ENCODE data around the gene YPEL2. TPM values are rescaled to one million over a fixed set of nuclear protein-coding genes. Genes with fewer than 3 reads are reported as not detected.
A peak's percentile ranks its signal among the peaks of the same experiment; 100 is the strongest.

YPEL2 gene
- total RNA-seq, 2 donors from 2014 or later = 11.6 to 20.0 TPM

DNA sequence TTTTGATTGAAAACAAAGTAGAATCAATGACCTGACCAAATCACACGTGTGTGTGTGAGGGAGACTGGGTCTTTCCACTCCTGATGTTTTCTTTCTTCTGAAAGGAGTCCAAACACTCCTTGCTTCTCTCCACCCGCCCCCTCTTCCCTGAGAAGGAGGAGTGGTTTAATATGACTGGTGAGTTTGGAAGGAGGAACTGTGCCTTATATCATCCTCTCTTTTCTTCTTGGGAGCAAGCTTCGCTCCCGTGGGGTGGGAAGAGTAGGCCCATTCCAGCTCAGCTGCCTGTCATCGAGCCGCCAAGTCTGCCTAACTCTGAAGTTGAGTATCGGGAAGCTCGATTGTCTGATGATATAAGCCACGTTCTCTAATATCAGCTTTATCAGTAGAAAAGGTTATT, 96.5 kb downstream of the YPEL2 start:
- peak overlapping the region; percentile 51 for H3K27ac Mint-ChIP-seq
- peaks cover 7% of the 10 kb centered on the region for H3K9me3 Mint-ChIP-seq
- ATAC-seq (replicated peaks) = no peak
- peaks cover 6% of the 10 kb centered on the region for H3K4me1 Mint-ChIP-seq
- no peaks in the 10 kb centered on the region for H3K36me3 Mint-ChIP-seq (ENCODE audit: low read depth)
- peak overlapping the region; percentile 40 for H3K4me3 Mint-ChIP-seq
- peaks cover 4% of the 10 kb centered on the region for H3K27me3 Mint-ChIP-seq

DNA sequence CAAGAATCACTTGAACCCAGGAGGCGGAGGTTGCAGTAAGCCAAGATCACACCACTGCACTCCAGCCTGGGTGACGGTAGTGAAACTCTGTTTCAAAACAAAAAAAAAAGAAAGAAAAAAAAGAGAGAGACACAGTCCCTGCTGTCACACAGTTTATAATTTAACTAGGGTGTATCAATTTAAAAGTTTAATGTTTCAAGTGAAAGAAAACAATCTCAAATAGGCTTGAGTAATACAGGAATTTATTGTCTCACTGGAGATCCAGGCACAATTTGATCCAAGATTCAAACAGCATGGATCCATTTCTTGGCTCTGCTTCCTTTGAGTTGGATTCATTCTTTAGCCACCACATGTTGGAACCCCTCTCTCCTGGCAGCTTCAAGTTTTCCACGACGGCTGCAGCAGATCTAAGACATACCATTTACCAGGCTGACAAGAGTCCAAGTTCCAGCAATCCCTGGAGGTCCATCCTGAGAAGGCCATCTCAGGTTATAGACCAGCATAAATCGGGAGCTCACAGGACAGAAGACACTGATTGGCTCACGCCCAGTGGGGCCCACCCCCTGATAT, 97.5 kb downstream of the YPEL2 start:
- no peaks in the 10 kb centered on the region for H3K36me3 Mint-ChIP-seq (ENCODE audit: low read depth)
- peaks cover 6% of the 10 kb centered on the region for H3K4me1 Mint-ChIP-seq
- peaks cover 4% of the 10 kb centered on the region for H3K27me3 Mint-ChIP-seq
- ATAC-seq (replicated peaks) = no peak
- no peak overlapping the region for H3K4me3 Mint-ChIP-seq
- peaks cover 7% of the 10 kb centered on the region for H3K9me3 Mint-ChIP-seq
- peak overlapping the region; percentile 37 for H3K27ac Mint-ChIP-seq

DNA sequence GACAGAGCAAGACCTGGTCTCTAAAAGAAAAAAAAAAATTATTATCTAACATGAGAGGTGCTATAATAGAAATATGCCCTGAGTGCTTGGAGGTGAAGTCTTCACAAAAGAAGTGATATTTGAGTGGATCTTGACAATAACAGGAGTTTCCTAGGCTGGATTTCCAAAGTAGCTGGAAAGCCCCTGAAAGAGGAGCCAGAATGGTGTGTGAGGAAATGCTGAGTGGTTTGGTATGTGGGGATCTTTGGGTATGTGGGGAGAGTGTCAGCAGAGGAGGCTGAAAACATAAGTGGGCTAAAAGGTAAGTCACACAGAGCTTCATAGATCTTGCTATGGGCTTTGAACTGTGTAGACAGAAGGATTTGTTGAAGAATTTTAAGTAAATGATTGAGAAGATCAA, 100.1 kb downstream of the YPEL2 start:
- H3K9me3 Mint-ChIP-seq = peaks cover 7% of the 10 kb centered on the region
- peak overlapping the region; percentile 66 for H3K27ac Mint-ChIP-seq

DNA sequence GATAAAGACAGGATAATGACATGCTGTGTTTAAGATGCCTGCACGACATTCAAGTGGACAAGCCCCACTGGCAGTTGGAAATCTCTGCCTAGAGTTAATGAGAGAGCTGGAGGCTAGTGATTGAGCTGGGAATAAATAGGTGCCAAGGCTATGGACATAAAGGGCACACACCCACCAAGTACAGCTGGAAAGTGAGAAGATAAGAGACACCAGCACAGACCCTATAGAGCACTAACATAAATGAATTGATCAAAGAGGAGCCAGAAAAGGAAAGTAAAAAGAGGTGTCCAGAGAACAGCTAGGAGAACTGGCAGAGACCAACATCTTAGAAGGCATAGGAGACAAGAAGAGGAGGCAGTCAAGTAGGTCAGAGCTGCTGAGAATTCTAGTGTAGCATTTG, 101.2 kb downstream of the YPEL2 start:
- Mint-ChIP-seq H3K36me3 (ENCODE audit: low read depth) (peaks cover 6% of the 10 kb centered on the region), H3K4me1 (peaks cover 15% of the 10 kb centered on the region), H3K9me3 (peaks cover 7% of the 10 kb centered on the region), H3K4me3 (no peak overlapping the region), H3K27me3 (peaks cover 5% of the 10 kb centered on the region), H3K27ac (peak overlapping the region; percentile 2)
- no peak for ATAC-seq (replicated peaks)

More for the DNA sequence above, 100.1 kb downstream of the YPEL2 start:
- Mint-ChIP-seq H3K4me3 (peak overlapping the region; percentile 22), H3K27me3 (peaks cover 4% of the 10 kb centered on the region), H3K36me3 (ENCODE audit: low read depth) (peaks cover 6% of the 10 kb centered on the region), H3K4me1 (peaks cover 13% of the 10 kb centered on the region)
- no peak for ATAC-seq (replicated peaks)

DNA sequence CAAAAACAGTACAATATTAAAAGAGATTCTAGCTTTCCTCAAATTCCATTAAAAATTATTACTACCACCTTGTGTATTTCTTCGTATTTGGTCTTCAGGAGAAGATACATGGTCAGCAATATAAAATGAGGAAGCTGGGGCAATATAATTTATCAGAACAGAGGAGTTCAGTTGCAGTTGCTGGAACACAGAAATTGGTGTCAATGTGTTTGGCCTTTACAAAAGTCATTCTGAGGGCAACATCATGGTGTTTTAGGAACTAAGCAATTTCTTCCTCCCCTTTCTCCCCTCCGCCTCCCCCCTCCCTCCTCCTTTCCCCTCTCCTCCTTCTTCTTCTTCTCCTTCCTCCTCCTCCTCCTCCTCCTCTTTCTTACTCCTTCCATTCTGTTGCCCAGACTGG, 102.1 kb downstream of the YPEL2 start:
- Mint-ChIP-seq H3K36me3 (ENCODE audit: low read depth) (peaks cover 6% of the 10 kb centered on the region), H3K9me3 (peaks cover 7% of the 10 kb centered on the region), H3K4me3 (no peak overlapping the region), H3K27ac (peak overlapping the region; percentile 83), H3K4me1 (peaks cover 21% of the 10 kb centered on the region), H3K27me3 (peaks cover 9% of the 10 kb centered on the region)
- no peak for ATAC-seq (replicated peaks)

DNA sequence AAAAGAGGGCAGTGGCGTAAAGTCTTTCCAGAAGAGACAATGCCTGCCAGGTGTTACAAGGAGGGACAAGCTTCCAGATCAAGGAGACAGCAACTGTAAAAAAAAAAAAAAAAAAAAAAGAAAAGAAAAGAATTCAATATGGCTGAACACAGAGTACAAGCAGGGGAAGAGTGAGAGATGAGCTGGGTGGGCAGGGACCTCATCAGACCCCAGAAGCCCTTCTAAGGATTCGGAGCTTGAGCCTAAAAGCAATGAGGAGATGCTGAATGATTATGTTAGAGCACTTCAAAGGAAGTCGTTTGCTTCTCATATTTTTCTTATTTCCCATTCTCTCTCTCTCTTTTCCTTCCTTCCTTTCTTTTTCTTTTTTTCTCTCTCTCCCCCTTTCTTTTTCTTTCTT, 103.0 kb downstream of the YPEL2 start:
- Mint-ChIP-seq H3K4me1 (peaks cover 23% of the 10 kb centered on the region), H3K27me3 (peaks cover 9% of the 10 kb centered on the region), H3K4me3 (peak overlapping the region; percentile 53), H3K9me3 (peaks cover 7% of the 10 kb centered on the region), H3K36me3 (ENCODE audit: low read depth) (peaks cover 6% of the 10 kb centered on the region), H3K27ac (peak overlapping the region; percentile 83)
- no peak for ATAC-seq (replicated peaks)

DNA sequence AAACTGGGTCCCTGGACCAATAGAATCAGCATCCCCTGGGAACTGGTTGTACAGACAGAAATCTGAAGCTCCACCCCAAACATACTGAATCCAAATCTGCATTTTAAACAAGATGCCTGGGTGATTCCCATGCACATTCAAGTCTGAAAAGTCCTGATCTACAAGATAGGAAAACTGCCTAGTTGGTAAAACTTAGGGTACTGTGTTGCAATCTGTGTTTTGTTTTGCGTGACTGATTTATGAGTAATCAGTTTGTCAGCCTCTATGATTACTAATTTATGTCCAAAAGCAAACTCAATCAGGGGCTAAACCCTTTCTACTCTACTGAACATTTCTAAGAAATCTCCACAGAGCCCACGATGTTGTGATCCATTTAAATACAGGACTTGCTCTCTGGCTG, 103.8 kb downstream of the YPEL2 start:
- peaks cover 9% of the 10 kb centered on the region for H3K27me3 Mint-ChIP-seq
- H3K27ac Mint-ChIP-seq = peak overlapping the region; percentile 83
- H3K4me3 Mint-ChIP-seq = peak overlapping the region; percentile 53
- H3K4me1 Mint-ChIP-seq = peaks cover 27% of the 10 kb centered on the region
- peak; percentile 90 for ATAC-seq (replicated peaks)
- peaks cover 7% of the 10 kb centered on the region for H3K9me3 Mint-ChIP-seq
- peaks cover 6% of the 10 kb centered on the region for H3K36me3 Mint-ChIP-seq (ENCODE audit: low read depth)

DNA sequence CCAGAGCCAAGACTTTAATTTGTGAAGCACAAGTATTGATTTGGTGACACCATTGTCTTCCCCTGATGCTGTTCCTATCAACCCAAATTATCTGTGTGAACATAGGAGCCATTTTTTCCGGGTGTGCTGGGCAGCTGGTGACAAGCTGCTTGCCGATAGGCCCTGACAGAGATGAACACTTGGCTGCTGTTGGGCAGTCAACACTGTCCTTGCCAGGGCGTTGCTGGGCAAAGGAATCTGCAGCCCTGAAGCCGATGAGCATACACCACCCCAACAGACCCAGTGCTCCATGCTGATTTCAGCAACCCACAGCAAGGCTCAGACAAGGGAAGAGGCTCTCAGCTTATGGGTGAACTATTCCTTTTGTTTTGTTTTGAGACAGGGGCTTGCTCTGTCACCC, 105.4 kb downstream of the YPEL2 start:
- H3K27ac Mint-ChIP-seq = peak overlapping the region; percentile 61
- peaks cover 6% of the 10 kb centered on the region for H3K36me3 Mint-ChIP-seq (ENCODE audit: low read depth)

DNA sequence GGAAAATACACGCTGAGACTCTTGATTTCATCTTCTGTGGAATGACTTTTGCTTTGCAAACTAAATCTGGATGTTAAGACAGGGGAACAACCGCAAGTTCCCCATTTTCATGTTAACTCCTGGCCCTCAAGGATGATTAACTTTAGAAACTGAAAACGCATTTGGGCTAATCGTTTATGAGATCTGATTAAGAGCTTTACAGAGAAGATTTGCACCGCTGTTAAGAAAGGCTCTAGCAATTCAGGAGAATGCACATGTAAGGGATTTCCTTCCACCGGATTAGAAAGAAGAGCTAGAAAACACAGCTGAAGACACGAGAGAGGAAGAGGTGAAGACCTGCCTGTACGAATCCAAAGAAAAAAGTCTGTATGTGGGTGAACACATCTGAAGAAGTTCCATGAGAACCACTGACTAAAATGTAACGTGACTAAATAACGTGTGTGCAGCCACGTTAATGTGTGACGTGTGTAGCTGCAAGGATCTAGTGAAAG, 106.4 kb downstream of the YPEL2 start:
- H3K36me3 Mint-ChIP-seq (ENCODE audit: low read depth) = peaks cover 6% of the 10 kb centered on the region
- peaks cover 32% of the 10 kb centered on the region for H3K4me1 Mint-ChIP-seq
- peak overlapping the region; percentile 26 for H3K4me3 Mint-ChIP-seq
- H3K27me3 Mint-ChIP-seq = peaks cover 4% of the 10 kb centered on the region
- peak overlapping the region; percentile 61 for H3K27ac Mint-ChIP-seq
- no peak for ATAC-seq (replicated peaks)
- peaks cover under 1% of the 10 kb centered on the region for H3K9me3 Mint-ChIP-seq

More for the DNA sequence above, 105.4 kb downstream of the YPEL2 start:
- ATAC-seq (replicated peaks) = no peak
- H3K4me3 Mint-ChIP-seq = peak overlapping the region; percentile 12
- H3K4me1 Mint-ChIP-seq = peaks cover 33% of the 10 kb centered on the region
- peaks cover 6% of the 10 kb centered on the region for H3K27me3 Mint-ChIP-seq
- peaks cover 6% of the 10 kb centered on the region for H3K9me3 Mint-ChIP-seq

DNA sequence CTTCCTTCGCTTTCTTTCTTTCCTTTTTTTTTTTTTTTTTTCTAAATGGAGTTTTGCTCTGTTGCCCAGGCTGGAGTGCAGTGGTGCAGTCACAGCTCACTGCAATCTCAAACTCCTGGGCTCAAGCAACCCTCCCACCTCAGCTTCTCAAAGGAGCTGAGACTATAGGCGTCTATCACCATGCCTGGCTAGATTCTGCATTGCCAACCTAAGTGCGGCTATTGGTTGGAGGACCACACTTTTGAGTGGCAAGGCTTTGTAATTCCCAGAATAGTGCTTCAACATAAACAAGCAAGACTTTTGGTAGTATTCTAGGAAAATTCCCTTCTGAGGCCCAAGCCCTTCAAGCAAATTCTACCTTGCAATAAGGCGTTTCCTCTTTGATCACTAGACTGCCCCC, 107.8 kb downstream of the YPEL2 start:
- H3K27ac Mint-ChIP-seq = peak overlapping the region; percentile 90
- peaks cover 4% of the 10 kb centered on the region for H3K27me3 Mint-ChIP-seq
- peaks cover 32% of the 10 kb centered on the region for H3K4me1 Mint-ChIP-seq
- no peaks in the 10 kb centered on the region for H3K9me3 Mint-ChIP-seq
- H3K36me3 Mint-ChIP-seq (ENCODE audit: low read depth) = peaks cover 6% of the 10 kb centered on the region
- peak overlapping the region; percentile 79 for H3K4me3 Mint-ChIP-seq
- no peak for ATAC-seq (replicated peaks)

DNA sequence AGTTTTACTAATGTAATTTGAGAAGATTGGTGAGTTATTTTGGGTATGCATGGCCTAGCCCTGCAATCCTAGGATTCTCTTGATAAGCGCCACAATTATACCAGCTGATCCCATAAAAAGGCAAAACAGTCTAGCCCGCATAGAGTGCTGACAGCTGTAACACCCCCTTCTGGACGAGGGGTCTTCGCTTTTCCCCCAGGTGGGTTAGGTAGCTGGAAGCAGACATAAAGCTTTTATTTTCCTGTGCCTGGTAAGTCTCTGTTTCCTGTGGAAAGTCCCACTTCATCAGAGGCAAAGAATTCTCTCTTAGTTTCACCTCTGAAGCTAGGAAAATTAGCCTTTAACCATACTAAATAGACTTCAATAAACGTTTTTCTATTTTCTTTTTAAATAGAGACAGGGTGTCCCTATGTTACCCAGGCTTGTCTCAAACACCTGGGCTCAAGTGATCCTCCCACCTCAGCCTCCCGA, 108.3 kb downstream of the YPEL2 start:
- ATAC-seq (replicated peaks) = no peak
- H3K27ac Mint-ChIP-seq = peak overlapping the region; percentile 90
- H3K4me1 Mint-ChIP-seq = peaks cover 31% of the 10 kb centered on the region

DNA sequence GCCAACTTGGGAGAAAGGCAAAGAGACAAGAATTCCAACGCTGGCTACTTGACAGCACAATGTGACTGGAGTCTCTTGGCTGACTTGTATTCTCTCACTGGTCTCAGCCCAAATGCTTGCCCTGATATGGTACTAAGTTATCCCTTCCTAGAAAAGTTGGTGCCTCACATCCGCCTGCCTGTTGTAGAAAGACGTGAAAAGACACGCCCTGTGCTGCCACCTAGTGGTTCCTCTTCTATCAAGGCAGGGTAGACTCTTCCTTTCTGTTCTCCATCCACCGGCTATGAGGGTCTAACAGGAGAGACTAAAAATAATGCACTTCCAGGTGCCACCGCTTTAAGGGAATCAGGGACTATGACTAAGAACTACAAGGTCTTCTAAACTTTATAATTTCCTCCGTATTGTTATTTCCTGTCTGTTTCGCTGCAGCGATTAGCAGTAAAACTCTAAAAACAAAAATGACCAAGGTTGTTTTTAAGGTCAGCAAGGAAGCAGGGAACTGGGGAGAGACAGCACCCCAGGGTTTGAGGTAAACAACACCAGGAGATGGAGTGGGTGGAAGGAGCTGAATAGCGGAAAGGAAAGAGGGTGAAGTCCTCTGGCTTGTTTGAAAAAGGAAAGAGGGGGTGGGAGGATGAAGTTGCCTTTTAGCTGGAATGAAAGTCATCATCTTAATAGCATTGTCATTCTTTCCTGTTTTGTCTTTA, 109.5 kb downstream of the YPEL2 start:
- peak overlapping the region; percentile 79 for H3K4me3 Mint-ChIP-seq
- peak; percentile 92 for ATAC-seq (replicated peaks)
- H3K27ac Mint-ChIP-seq = peak overlapping the region; percentile 90
- peaks cover 24% of the 10 kb centered on the region for H3K4me1 Mint-ChIP-seq
- no peaks in the 10 kb centered on the region for H3K9me3 Mint-ChIP-seq
- no peaks in the 10 kb centered on the region for H3K36me3 Mint-ChIP-seq (ENCODE audit: low read depth)
- peaks cover 4% of the 10 kb centered on the region for H3K27me3 Mint-ChIP-seq

More for the DNA sequence above, 108.3 kb downstream of the YPEL2 start:
- peaks cover 6% of the 10 kb centered on the region for H3K36me3 Mint-ChIP-seq (ENCODE audit: low read depth)
- peak overlapping the region; percentile 79 for H3K4me3 Mint-ChIP-seq
- no peaks in the 10 kb centered on the region for H3K9me3 Mint-ChIP-seq
- H3K27me3 Mint-ChIP-seq = peaks cover 4% of the 10 kb centered on the region

DNA sequence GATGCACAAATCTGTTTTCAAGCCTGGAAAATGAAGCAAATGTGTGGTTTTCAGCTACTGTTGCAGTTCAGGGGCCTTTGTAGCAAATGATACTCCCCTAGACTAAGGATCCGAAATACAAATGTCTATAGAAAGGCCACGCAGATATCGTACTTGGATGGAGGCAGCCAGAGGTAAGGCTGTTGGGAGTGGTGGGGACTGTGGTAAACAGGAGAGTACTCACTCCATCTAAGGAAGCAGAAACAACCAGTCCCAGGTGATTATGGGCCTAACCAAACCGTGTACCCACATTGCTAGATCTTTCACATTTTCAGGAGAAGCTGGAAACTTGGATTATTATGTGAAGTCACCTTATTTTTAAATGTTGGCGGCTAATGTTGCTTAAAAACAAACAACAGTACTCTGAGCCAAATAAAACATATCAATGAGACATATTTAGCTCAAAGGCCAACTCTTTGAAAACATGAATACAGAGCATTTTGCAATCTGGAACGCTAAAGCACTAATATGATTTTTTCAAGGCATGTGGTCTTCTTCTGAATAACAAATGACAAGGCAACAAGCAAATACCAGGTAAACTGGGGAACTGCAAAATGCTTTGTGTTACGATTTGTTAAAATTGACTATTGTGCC, 110.1 kb downstream of the YPEL2 start:
- Mint-ChIP-seq H3K4me1 (peaks cover 24% of the 10 kb centered on the region), H3K4me3 (peak overlapping the region; percentile 79), H3K27me3 (peaks cover 4% of the 10 kb centered on the region), H3K27ac (peak overlapping the region; percentile 90), H3K9me3 (no peaks in the 10 kb centered on the region), H3K36me3 (ENCODE audit: low read depth) (no peaks in the 10 kb centered on the region)
- no peak for ATAC-seq (replicated peaks)

DNA sequence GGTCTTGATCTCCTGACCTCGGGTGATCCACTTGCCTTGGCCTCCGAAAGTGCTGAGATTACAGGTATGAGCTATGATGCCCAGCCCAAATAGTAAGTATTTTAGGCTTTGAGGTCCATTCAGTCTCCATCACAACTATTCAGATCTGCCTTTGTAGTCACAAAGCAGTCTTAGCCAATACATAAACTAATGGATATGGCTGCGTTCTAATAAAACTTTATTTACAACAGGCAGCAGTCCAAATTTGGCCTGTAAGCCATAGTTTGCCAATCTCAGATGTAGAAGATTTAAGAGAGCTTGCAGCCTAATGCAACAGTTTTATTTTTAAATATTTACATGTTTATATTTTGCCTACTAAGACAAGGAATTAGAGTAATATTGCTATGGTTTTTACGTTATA, 111.7 kb downstream of the YPEL2 start:
- peaks cover 18% of the 10 kb centered on the region for H3K4me1 Mint-ChIP-seq
- H3K27ac Mint-ChIP-seq = no peak overlapping the region
- no peaks in the 10 kb centered on the region for H3K9me3 Mint-ChIP-seq
- no peak for ATAC-seq (replicated peaks)
- no peak overlapping the region for H3K4me3 Mint-ChIP-seq
- no peaks in the 10 kb centered on the region for H3K36me3 Mint-ChIP-seq (ENCODE audit: low read depth)
- H3K27me3 Mint-ChIP-seq = no peaks in the 10 kb centered on the region
